Right lobe of liver (tissue), 6 donors: ENCODE data around the gene P4HA1. TPM values are rescaled to one million over a fixed set of nuclear protein-coding genes. Genes with fewer than 3 reads are reported as not detected.

Experiments used
- ATAC-seq, 4 donors: fragments of 200-7000 bp; cut with Tn5 transposase; one replicate each; pipeline ENCODE4 v1.9.1; 2020; ENCODE audit warnings: mild to moderate bottlenecking in 4 of 4, moderate library complexity in 4 of 4
- DNase-seq, 3 donors: peaks; one replicate each; pipeline ENCODE4 v3.0.0-alpha.2; 2020
- H3K27ac ChIP-seq, 3 donors: fragments of 200-600 bp; one replicate each; pipeline ENCODE4 v1.8.0; 2022
- H3K27me3 ChIP-seq, 2 donors: fragments of 200-600 bp; one replicate each; pipeline ENCODE4 v1.8.0; 2022
- H3K36me3 ChIP-seq, 4 donors: fragments of 200-600 bp; sonication (generic) in 1 of 4; one replicate each; pipeline versions ENCODE4 v1.5.1 to v1.8.0; 2017 to 2022; ENCODE audit warnings: control low read depth in 1 of 4
- H3K4me1 ChIP-seq, 4 donors: fragments of 200-600 bp; sonication (generic) in 1 of 4; one replicate each; pipeline versions ENCODE4 v1.5.1 to v1.8.0; 2017 to 2022; ENCODE audit warnings: control low read depth in 1 of 4
- H3K4me3 ChIP-seq, 3 donors: fragments of 200-600 bp; one replicate each; pipeline ENCODE4 v1.8.0; 2022
- H3K9me3 ChIP-seq, 4 donors: fragments of 200-600 bp; sonication (generic) in 1 of 4; one replicate each; pipeline versions ENCODE4 v1.5.1 to v1.8.0; 2017 to 2022; ENCODE audit warnings: control low read depth in 1 of 4
- POLR2A ChIP-seq: fragments of 450-650 bp; IDR thresholded peaks from one replicate; pipeline ENCODE4 v1.6.1; 2017; ENCODE audit warnings: antibody characterized with exemption, mild to moderate bottlenecking
- WGBS: methylation state at CpG from one replicate; pipeline ENCODE4 v1.1.6; 2018; ENCODE audit warnings: low coverage, low lambda C conversion rate; ENCODE audit not compliant: insufficient coverage; ENCODE audit errors: missing lambda C conversion rate; 5-methylcytosine and 5-hydroxymethylcytosine counted together
- intact Hi-C, 2 donors: fragments of 100-400 bp; cut with DNase I; formaldehyde crosslinking; loops; one replicate each; pipeline versions ENCODE4 v1.11.2 to v1.14.1; 2022
- total RNA-seq, 6 experiments: library from RNA; depleted of rRNA in 2 of 6; stranded (reverse); fragments of >200 nt in 2 of 6; fragmentation: NEBNext Ultra II Directional in 3 of 6; extraction: Animal tissue kit (Norgen Biotek cat#: 25700) in 3 of 6; gene quantifications; one replicate each; pipeline versions ENCODE4 v1.1.0 to v1.2.4, GENCODE V29; 2016 to 2023
- TF ChIP-seq, protein P1 (sequence below), 4 donors: fragments of 200-600 bp in 3 of 4; fragments of 450-650 bp in 1 of 4; IDR thresholded peaks; one replicate each; pipeline versions ENCODE4 v1.5.1 to v1.8.0; 2016 to 2022; ENCODE audit warnings: antibody characterized with exemption in 4 of 4, mild to moderate bottlenecking in 2 of 4
- donor health status: DM: no; HTN: yes; CAD: no.
- donor health status: DM: no; HTN: no; CAD: no.
- donor health status: DM: no; HTN: no; CAD: no.
- donor health status: DM: no; HTN: yes; CAD: no.
- donor health status: DM: no; HTN: yes; CAD: no.

P4HA1 gene
- total RNA-seq, 6 experiments from 2014 or later = 6.2 to 67.8 (median 26.2) TPM

DNA sequence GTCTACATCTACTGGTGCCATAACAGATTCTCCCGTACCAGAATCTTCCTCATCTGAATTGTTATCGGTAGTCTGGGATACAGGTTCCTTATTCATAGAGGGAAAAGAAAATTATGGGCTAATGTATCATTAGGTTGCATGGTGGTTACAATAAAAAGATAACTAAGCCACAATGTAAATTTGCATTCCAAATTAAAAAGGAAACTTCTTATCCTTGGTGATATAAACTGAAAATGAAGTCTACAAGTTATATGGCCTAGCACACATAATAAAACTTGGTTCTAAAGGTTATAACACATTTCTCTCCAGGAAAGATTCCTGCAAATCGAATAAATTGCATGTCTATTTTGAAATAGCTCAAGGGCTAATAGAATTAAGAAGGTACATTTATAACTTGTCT, 38.1 kb upstream of the P4HA1 start:
- DNase-seq (no peak), ATAC-seq (no peak)
- H3K36me3 ChIP-seq = peaks cover 0 to 62% (median 16%) of the 10 kb centered on the region in 4 donors
- no peak overlapping the region for H3K27ac ChIP-seq
- intact Hi-C loops = no loop called here
- no peaks in the 10 kb centered on the region for H3K9me3 ChIP-seq
- no peak for TF ChIP-seq POLR2A
- TF ChIP-seq, protein P1, sequence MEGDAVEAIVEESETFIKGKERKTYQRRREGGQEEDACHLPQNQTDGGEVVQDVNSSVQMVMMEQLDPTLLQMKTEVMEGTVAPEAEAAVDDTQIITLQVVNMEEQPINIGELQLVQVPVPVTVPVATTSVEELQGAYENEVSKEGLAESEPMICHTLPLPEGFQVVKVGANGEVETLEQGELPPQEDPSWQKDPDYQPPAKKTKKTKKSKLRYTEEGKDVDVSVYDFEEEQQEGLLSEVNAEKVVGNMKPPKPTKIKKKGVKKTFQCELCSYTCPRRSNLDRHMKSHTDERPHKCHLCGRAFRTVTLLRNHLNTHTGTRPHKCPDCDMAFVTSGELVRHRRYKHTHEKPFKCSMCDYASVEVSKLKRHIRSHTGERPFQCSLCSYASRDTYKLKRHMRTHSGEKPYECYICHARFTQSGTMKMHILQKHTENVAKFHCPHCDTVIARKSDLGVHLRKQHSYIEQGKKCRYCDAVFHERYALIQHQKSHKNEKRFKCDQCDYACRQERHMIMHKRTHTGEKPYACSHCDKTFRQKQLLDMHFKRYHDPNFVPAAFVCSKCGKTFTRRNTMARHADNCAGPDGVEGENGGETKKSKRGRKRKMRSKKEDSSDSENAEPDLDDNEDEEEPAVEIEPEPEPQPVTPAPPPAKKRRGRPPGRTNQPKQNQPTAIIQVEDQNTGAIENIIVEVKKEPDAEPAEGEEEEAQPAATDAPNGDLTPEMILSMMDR (IDR thresholded peaks at IDR 0.05) = no peak
- H3K4me3 ChIP-seq = no peak overlapping the region
- no peaks in the 10 kb centered on the region for H3K27me3 ChIP-seq
- peaks cover 0 to 34% (median 11%) of the 10 kb centered on the region in 4 donors for H3K4me1 ChIP-seq
- 87% methylated on average over 3 of the region's 3 CpGs for WGBS

- peaks cover 0 to 42% (median 11%) of the 10 kb centered on the region in 4 donors for H3K36me3 ChIP-seq
- H3K9me3 ChIP-seq = no peaks in the 10 kb centered on the region
- H3K27me3 ChIP-seq = no peaks in the 10 kb centered on the region
- TF ChIP-seq, protein P1 (IDR thresholded peaks at IDR 0.05) = no peak
- TF ChIP-seq POLR2A = no peak
- H3K27ac ChIP-seq = peak overlapping the region; percentile 52 to 67 (median 58)
- ATAC-seq = peak; percentile 85 to 92 (median 90)
- H3K4me3 ChIP-seq = no peak overlapping the region
- H3K4me1 ChIP-seq = peaks cover 0 to 34% (median 11%) of the 10 kb centered on the region in 4 donors
- 20% methylated on average over 2 of the region's 2 CpGs for WGBS
- intact Hi-C loops = no loop called here
- peak in 2 of 3 donors; percentile 45 to 56 for DNase-seq
Measured at GRCh38 chr10:73131913-73132686, 35.4 kb upstream of the P4HA1 start.

DNA sequence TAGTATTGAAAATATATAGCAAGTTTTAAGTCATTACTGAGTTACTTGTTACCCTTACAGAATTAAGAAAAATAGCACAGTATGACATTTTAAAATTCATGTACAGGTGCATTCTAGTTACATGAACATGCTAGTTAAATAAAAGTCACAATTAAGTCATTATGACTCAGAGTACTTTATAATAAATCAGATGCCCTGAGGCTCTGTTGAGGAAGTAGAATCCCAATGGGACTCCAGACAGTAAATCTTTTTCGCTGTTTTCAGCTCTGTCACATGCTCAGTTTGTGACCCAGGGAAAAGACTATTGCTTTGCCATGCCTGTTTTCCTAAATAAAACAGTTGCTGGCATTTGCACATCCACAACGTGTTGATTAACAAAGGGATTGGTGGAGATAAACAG, 34.6 kb upstream of the P4HA1 start:
- peaks cover 0 to 38% (median 7%) of the 10 kb centered on the region in 4 donors for H3K36me3 ChIP-seq
- peak overlapping the region; percentile 48 to 67 (median 58) for H3K27ac ChIP-seq
- 53% methylated on average over 2 of the region's 2 CpGs for WGBS
- H3K4me3 ChIP-seq = no peak overlapping the region
- intact Hi-C loops = no loop called here
- no peaks in the 10 kb centered on the region for H3K9me3 ChIP-seq
- TF ChIP-seq, protein P1 (IDR thresholded peaks at IDR 0.05) = no peak
- no peak for TF ChIP-seq POLR2A
- peaks cover 0 to 34% (median 11%) of the 10 kb centered on the region in 4 donors for H3K4me1 ChIP-seq
- H3K27me3 ChIP-seq = no peaks in the 10 kb centered on the region
- ATAC-seq (peak in 1 of 4 donors; percentile 52), DNase-seq (no peak)

- Histone ChIP-seq H3K27me3 (no peaks in the 10 kb centered on the region), H3K4me3 (no peak overlapping the region), H3K9me3 (no peaks in the 10 kb centered on the region), H3K4me1 (peaks cover 0 to 2% (median under 1%) of the 10 kb centered on the region in 4 donors), H3K27ac (no peak overlapping the region), H3K36me3 (peaks cover 0 to 17% (median 0%) of the 10 kb centered on the region in 4 donors)
- intact Hi-C loops = no loop called here
- DNase-seq (no peak), ATAC-seq (no peak)
- TF ChIP-seq POLR2A = no peak
- TF ChIP-seq, protein P1 (IDR thresholded peaks at IDR 0.05) = no peak
- WGBS = no CpG with 5 or more reads among the region's 2 CpGs
Measured at GRCh38 chr10:73126343-73126742, 29.7 kb upstream of the P4HA1 start.
